HG02588 (cell line): ENCODE measurements around the gene ORC2.
"Not testable (repeated sequence)": the region's sequence is repeated elsewhere in the genome, so short reads cannot be mapped to it uniquely, and the experiment has no call there.

Experiments
- ATAC-seq: cut with Tn5 transposase; IDR thresholded peaks from one replicate; pipeline ENCODE4 v1.9.1; 2021; ENCODE audit warnings: mild to moderate bottlenecking, moderate library complexity; ENCODE audit not compliant: unreplicated experiment

Gene ORC2

DNA sequence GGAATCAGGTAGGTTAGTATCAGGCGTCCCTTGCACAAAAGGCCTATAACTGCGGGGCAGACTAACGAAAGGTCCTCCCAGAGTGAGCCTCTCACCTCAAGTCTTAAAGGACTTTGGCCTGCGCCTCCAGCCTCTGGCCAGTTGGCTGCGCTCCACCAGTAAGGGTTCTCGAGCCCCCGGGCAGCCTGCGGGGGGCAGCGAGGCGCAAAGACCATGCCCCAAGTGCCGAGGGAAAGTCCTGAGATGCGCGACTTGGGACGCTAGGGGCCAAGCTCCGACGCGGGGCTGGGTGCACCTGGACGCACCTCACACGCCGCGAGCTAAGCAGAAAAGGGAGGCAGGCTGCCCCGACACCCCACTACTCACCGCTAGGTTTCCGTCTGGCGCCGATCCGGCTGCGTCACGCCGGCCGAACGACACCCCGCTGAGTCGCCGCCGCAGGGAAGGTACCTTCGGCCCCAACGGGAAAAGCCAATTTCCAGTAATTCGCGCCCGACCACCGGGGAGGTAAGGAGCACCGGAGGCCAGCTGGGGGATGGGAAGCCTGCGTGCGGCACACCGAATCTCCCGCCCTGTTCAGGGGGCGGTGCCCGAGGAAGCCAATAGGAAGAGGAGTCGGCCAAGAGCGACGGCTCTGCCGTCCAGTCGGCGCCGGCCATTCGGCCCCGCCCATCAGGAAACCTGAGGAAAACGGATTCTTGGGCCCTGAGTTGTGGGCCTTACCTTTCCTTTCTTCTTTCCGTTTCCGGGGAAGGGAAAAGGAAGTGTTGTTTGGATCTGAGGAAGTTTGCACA lies at the start of gene ORC2:
Gene ORC2, minus strand, starts transcription at position 537 of the 794 bp plus-strand sequence. CDS start 5,537 bp downstream, outside the sequence.
- ATAC-seq = peak; percentile 87

- no peak for ATAC-seq
These were observed 44.9 kb upstream of the ORC2 start for GRCh38 chr2:201008296-201008829.

- ATAC-seq = no peak
These were observed 44.1 kb upstream of the ORC2 start for GRCh38 chr2:201007584-201007998.

- ATAC-seq = no peak
These were observed 43.2 kb upstream of the ORC2 start for GRCh38 chr2:201006704-201007103.

DNA sequence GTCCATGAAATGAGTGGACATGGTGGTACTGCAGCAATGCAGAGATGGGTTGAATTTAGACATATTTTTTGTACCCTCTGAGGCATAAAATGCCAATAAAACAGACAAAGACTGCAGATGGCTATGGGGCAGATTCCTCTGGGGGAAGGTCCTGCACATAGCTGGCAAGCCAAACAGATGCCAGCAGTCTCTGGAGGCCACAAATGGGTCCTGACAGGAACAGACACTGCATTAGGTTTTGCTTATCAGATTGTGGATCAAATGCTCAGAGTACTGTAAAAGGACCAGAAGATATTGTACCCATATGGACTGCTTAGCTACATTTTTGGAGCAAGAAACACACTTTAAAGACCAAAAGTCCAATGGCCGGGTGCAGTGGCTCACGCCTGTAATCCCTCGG lies 40.9 kb upstream of the ORC2 start:
- ATAC-seq = no peak

GRCh38 chr2:200993097-200993496 lies 29.6 kb upstream of the ORC2 start:
- no peak for ATAC-seq

GRCh38 chr2:200987137-200987536 lies 23.7 kb upstream of the ORC2 start:
- ATAC-seq = no peak

DNA sequence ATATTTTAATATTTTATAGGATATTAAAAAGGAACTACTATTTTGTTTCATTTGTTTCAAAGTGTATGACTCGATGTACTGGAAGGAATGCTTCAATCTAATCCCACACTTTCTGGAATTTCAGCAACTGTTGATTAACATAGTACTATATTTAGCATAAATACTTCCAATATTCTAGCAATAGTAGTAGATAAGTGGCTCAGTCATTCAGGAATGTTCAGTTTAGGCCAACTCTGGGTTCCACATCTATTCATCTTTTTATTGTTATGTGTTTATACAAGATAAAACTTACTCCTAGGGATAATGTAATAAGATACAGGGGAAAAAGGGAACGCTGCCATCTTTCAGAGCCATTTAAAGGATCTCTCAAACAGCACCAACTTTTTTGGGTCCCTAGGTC lies 22.3 kb upstream of the ORC2 start:
- ATAC-seq = no peak

DNA sequence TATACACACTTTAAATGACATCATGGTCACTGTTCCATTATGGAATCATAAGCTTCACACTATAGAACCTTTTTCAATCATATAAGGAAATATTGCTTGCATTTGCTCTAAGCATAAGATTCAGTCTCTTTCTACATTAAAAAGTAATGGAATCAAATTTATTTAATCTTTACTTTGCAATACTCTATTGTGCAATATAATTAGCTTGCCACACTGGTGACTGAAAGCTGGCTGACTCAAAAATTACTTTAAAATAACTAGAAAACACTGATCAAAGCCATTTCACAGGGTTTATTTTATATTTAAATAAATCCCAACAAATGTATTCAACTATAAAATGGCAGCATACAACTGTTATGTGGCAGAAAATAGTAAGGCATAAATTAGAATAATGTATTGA lies 13.2 kb upstream of the ORC2 start:
- ATAC-seq = no peak

- no peak for ATAC-seq
These were observed 12.2 kb upstream of the ORC2 start for GRCh38 chr2:200975672-200976071.

DNA sequence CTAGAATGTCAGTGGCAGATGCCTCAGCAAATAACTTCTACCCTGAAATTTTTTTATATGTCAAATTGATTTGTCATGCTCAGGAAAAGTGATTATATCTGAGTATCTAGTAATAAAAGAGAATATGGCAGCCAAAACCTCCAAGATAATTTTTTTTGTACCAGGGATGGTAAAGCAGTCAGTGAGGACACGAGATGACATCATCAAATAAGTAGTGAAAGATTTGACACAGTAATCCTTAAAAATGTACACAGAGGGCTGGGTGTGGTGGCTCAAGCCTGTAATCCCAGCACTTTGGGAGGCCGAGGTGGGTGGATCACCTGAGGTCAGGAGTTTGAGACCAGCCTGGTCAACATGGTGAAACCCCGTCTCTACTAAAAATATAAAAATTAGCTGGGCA lies 6.6 kb upstream of the ORC2 start:
- not testable (repeated sequence) for ATAC-seq

DNA sequence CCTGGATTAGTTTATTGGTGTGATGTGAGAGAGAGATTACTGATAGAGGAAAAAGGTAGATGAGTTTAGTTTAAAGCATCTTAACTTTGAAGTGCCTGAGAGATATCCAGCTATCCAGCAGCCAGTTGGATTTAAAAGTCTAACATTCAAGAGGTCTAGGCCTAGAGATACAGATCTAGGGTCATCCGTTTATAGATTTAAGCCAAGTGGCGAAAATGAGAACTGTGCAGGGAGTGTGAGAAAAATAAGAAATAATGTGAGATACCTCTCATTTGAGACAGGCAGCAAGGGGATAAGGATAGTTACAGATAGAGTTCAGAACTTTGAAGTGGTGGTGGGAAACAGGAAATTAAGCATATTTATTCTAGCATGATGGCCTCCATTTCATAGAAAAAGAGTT lies 5.3 kb upstream of the ORC2 start:
- no peak for ATAC-seq

DNA sequence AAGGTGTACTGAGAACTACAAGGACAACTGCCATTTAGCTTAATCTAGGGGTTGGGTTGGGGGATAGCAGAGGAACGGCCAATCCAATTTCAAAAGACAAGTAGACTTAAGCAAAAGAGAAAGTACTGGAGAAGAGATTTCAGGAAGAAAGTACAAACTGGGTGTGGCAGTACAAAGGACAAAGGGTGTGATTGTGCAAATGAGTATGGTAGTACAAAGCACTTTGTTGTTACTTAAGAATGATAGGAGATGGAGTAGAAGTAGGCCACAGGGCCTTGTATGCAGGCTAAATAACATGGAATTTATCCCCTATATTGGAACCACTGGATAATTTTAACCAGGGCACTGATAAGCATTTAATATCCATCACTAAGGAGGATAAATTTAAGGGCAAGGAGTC lies 4.7 kb upstream of the ORC2 start:
- ATAC-seq = no peak

DNA sequence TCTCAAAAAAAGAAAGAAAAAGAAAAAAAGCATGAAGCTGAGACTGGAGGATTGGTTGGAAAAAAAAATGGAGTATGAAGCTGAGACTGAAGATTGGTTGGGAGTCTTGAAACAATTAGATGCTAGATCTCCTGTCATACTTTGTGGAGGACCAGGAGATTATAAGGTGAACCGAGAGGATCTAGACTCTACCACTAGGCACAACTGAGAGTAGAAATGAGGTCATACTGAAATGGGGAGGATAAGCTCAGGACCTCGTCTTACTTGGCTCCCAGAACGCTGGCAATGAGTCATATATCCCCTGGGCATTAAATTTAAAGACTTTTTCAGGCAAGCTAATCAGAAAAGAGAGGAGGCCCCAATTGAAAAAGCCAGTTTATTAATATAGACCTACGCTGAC lies 3.3 kb upstream of the ORC2 start:
- peak; percentile 25 for ATAC-seq

GRCh38 chr2:200964498-200964897 lies 1.0 kb upstream of the ORC2 start:
- ATAC-seq = no peak

DNA sequence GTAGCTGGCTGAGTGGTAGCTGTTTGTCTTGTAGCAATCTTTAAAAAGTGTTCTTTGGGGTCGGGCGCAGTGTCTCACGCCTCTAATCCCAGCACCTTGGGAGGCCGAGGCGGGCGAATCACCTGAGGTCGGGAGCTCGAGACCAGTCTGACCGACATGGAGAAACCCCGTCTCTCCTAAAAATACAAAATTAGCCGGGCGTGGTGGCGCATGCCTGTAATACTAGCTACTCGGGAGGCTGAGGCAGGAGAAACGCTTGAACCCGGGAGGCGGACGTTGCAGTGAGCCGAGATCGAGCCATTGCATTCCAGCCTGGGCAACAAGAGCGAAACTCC lies 425 bp upstream of the ORC2 start:
- ATAC-seq = peak; percentile 2

- peak; percentile 15 for ATAC-seq
These were observed 693 bp downstream of the ORC2 start for GRCh38 chr2:200962811-200963123.

GRCh38 chr2:200961674-200962073 lies 1.8 kb downstream of the ORC2 start:
- ATAC-seq = no peak

- no peak for ATAC-seq
These were observed 13.1 kb downstream of the ORC2 start for GRCh38 chr2:200950378-200950777.

DNA sequence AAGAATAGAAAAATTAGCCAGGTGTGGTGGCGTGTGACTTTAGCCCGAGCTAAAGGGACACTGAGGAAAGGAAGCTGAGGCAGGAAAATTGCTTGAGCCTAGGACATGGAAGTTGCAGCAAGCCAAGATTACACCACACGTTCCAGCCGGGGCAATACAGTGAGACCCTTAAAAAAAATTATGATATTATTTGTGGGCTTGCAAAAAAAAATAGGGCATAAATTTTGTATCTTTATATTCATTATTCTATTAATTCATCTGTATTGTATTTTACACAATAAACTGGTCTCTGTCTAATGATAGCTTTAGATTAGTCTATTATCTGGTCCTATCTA lies 18.1 kb downstream of the ORC2 start:
- ATAC-seq = no peak

DNA sequence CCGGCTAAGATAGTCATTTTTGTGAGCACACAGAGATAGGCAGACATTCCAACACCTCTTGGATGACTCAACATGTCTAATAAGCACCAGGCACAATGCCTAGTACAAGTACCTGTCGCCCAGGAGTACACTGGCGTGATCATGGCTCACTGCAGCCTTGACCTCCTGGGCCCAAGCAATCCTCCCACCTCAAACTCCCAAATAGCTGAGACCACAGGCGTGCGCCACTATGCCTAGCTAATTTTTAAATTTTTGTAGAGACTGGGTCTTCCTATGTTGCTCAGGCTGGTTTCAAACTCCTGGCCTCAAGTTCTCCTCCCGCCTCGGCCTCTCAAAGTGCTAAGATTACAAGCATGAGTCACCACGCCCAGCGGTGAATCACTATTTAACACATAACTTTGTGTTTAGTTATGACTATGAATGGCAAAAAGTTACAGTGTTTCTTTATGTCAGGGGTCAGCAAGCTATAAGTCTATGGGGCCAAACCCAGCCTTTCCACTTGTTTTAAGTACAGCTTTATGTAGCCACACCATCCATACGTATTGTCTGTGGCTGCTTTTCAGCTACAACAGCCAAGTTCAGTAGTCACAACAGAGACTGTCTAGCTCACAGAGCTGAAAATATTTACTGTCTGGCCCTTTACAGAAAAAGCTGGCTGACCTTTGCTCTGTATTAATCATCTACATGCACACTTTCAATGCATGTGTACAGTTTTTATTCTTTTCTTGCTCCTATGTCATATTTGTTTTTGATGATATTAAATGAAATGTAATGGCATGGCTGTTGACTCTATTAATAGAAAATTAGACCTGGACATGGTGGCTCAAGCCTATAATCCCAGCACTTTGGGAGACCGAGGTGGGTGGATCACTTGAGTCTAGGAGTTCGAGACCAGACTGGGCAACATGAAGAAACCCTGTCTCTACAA lies 18.7 kb downstream of the ORC2 start:
- ATAC-seq = no peak

DNA sequence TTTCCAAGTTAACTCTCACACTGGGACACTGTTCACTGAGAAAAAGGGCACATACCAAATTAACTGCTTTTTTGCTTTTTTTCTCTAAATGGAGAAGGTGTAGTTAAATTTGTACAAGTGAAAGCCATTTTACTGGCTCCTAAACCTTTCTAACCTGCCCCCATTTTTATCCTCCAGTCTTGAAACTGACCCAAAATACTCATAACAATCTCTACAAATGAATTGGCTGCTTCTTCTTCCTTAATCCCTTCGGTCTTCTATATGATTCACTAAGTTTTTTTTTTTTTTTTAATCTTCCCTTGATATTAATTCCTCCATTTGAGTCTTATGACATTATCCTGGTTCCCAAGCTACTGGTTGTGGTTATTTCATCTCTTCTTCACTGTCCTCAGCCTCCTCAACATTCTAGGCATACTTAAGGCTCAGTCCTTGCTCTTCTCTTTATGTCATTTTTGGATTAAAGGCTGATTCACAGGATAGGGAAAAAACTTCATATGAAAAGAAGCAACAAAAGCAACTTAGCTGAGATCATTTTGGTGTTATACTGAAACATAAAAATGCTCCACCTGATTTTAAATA lies 19.8 kb downstream of the ORC2 start:
- ATAC-seq = no peak
